ENCODE measurements around the gene OR4A16.

The OR4A16 gene

GRCh38 chr11:55342901-55343300, at the start of gene OR4A16:
Gene OR4A16 (plus strand): TSS chr11:55343201. CDS start chr11:55343201, 0 bp downstream.
- no peak for DNase-seq (ENCODE audit: low spot score)

DNA sequence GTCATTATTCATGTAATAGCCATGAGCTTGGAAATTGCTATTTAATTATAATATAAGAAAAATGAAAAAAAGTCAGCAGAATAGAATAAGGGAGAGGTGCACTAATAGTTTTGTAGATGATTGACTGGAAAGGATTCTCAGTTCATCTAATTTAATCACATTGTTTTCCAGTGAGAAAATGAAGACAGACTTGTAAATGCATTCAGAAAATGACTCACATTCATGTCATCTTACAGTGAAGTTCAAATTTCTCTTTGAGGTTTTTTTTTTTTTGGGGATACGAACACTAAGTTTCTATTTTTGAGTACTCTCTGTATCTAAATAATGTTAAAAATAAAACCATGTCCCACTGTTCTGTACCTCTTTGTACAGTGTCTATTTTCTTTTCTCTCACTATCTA, 18.5 kb upstream of the OR4A16 start:
- DNase-seq (ENCODE audit: low spot score): no peak

GRCh38 chr11:55345306-55345705, 2.3 kb downstream of the OR4A16 start:
- DNase-seq (ENCODE audit: low spot score): no peak

DNA sequence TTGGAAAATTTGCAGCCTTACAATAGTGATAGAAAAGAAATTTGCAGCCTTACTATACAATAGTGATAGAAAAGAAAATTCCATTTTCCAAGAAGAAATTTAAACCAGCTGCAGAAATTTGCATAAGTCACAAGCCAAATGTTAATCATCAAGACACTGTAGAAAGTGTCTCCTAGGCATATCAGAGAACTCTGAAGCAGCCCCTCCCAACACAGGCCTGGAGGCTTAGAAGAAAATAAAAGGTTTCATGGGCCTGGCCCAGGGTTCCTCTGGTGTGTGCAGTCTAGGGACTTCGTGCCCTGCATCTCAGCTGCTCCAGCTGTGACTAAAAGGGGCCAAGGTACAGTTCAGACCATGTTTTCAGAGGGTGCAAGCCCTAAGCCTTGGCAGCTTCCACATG, 6.0 kb downstream of the OR4A16 start:
- no peak for DNase-seq (ENCODE audit: low spot score)

- no peak for DNase-seq (ENCODE audit: low spot score)
These were observed 14.7 kb downstream of the OR4A16 start for GRCh38 chr11:55357560-55358184.

DNA sequence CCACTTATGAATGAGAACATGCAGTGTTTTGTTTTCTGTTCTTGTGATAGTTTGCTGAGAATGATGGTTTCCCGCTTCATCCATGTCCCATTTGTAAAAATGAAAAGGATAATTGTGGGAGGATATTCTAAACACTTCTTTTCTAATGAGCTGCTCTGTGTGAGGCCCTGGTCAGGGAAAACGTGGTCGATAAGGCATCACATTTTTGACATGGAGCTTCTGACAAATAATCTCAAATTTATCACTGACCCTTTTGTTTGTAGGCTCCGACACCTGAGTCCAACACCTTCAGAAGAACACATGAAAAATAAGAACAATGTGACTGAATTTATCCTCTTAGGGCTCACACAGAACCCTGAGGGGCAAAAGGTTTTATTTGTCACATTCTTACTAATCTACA, 24.7 kb downstream of the OR4A16 start, which contains the start of gene OR4A15:
Gene OR4A15, plus strand, starts transcription at position 301 of the 400 bp plus-strand sequence. Its CDS starts 0 bp downstream, at position 301.
- DNase-seq (ENCODE audit: low spot score): no peak

Measured in kidney tubule cell (primary cell).